ENCODE data around the gene ATP2A2.

The ATP2A2 gene

GRCh38 chr12:110256780-110257431 is 24.1 kb upstream of the ATP2A2 start:
- DNase-seq (ENCODE audit: low spot score) = no peak
- in situ Hi-C loops (cut with MboI; ENCODE audit: low sequenced_read_pairs, unreplicated experiment) = loop anchor here (10.0 kb wide), 1 partner anchor 152 kb away; no protein-coding TSS in a partner anchor
- TF ChIP-seq CTCF (IDR thresholded peaks at IDR 0.05; ENCODE audit: borderline replicate concordance, control extremely low read depth, extremely low read depth, insufficient read depth, missing control alignments) = no peak

DNA sequence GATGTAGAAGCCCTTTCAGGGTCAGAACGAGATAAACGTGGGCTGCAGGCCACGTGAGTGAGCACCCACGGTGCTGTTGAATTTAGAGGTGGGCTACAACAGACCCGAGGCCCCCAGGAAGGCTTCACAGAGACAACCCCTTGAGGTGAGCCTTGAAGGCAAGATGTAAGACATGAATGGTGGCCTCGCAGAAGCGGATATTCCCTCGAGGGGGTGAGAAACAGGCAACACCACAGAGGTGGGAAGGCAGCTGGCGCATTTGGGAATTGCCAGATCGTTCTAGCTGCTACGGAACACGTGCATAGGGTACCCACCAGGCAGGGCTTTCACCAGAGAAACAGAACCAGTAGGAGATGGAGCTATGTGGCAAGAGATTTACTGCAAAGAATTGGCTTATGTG is 22.6 kb upstream of the ATP2A2 start:
- no peak for TF ChIP-seq CTCF (IDR thresholded peaks at IDR 0.05; ENCODE audit: borderline replicate concordance, control extremely low read depth, extremely low read depth, insufficient read depth, missing control alignments)
- in situ Hi-C loops (cut with MboI; ENCODE audit: low sequenced_read_pairs, unreplicated experiment) = loop anchor here (10.0 kb wide), 1 partner anchor 154 kb away; no protein-coding TSS in a partner anchor
- no peak for DNase-seq (ENCODE audit: low spot score)

GRCh38 chr12:110262442-110263388 is 18.3 kb upstream of the ATP2A2 start:
- no peak for DNase-seq (ENCODE audit: low spot score)
- in situ Hi-C loops (cut with MboI; ENCODE audit: low sequenced_read_pairs, unreplicated experiment) = no loop called here
- no peak for TF ChIP-seq CTCF (IDR thresholded peaks at IDR 0.05; ENCODE audit: borderline replicate concordance, control extremely low read depth, extremely low read depth, insufficient read depth, missing control alignments)

- DNase-seq (ENCODE audit: low spot score) = no peak
- in situ Hi-C loops (cut with MboI; ENCODE audit: low sequenced_read_pairs, unreplicated experiment) = no loop called here
- TF ChIP-seq CTCF (IDR thresholded peaks at IDR 0.05; ENCODE audit: borderline replicate concordance, control extremely low read depth, extremely low read depth, insufficient read depth, missing control alignments) = no peak
Observed at GRCh38 chr12:110266381-110266960, 14.6 kb upstream of the ATP2A2 start.

- DNase-seq (ENCODE audit: low spot score) = no peak
- no peak for TF ChIP-seq CTCF (IDR thresholded peaks at IDR 0.05; ENCODE audit: borderline replicate concordance, control extremely low read depth, extremely low read depth, insufficient read depth, missing control alignments)
- in situ Hi-C loops (cut with MboI; ENCODE audit: low sequenced_read_pairs, unreplicated experiment) = no loop called here
Observed at GRCh38 chr12:110266980-110267620, 13.9 kb upstream of the ATP2A2 start.

- in situ Hi-C loops (cut with MboI; ENCODE audit: low sequenced_read_pairs, unreplicated experiment) = no loop called here
- no peak for TF ChIP-seq CTCF (IDR thresholded peaks at IDR 0.05; ENCODE audit: borderline replicate concordance, control extremely low read depth, extremely low read depth, insufficient read depth, missing control alignments)
- DNase-seq (ENCODE audit: low spot score) = no peak
Observed at GRCh38 chr12:110269622-110270124, 11.4 kb upstream of the ATP2A2 start.

Measured in GM13976 (cell line).